Hypothalamus (tissue), 51 donors: Measurements from ENCODE around the gene MORN1.
"Not testable (repeated sequence)": the region's sequence is repeated elsewhere in the genome, so short reads cannot be mapped to it uniquely, and the experiment has no call there.

Source experiments
- DNase-seq, 51 donors: peaks; one replicate each; lab custom pipeline; 2025; lab: John Stamatoyannopoulos, UW

MORN1 gene

GRCh38 chr1:2342384-2343022, 48.9 kb downstream of the MORN1 start:
- no peak for DNase-seq

DNA sequence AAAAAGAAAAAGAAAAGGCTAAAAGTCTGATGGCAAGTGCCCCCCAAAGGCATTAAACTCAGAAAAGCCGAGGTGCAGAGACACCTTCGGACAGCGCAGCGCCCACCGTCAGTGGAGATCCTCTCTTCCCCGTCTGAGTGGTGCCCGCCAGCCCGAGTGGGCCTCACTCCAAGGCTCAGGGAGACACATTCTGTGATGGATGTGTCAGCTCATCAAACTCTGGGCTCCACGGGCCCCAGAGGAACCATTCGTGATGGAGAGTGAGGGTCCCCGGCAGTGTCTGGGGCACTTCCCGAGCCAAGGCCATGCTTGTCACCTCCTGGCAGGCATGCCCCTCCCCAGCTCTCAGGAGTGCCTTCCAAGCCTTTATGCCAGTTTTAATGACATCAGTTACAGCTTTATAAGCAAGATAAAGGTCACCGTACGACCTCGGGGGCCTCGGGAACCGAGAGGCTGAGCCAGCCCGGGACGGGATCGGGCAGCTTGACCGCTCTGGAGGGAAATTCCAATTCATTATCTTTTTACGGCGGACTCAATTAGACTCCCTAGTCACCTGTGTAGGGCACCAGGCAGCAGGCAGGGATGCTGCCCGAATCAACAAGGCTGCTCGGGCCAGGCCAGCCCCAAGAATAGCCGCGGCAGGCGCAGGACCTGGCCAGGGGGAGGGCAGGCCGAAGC, 49.5 kb downstream of the MORN1 start:
- DNase-seq, result no peak

DNA sequence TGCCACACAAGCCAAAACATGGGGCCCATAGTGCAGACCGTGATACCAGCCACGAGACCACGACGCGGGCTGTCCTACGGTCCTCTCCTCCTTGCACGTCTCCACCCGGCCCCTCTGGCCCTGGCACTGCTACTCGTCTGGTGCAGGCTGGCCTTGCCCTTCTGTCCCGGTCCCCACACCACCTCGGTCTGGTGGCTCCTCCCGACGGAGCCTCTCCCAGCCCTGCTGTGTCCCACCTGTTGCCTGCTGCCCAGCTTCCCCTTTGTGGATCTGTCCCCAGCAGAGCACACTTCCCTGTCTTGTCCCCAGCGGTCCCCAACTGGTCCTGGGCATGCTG, 50.5 kb downstream of the MORN1 start:
- DNase-seq, result no peak

- no peak for DNase-seq
These were observed 51.1 kb downstream of the MORN1 start for GRCh38 chr1:2340086-2340917.

GRCh38 chr1:2339206-2340085, 51.9 kb downstream of the MORN1 start:
- DNase-seq, result no peak

- DNase-seq, result no peak
These were observed 53.9 kb downstream of the MORN1 start for GRCh38 chr1:2337501-2337900.

- no peak for DNase-seq
These were observed 54.3 kb downstream of the MORN1 start for GRCh38 chr1:2337081-2337480.

- DNase-seq, result no peak
These were observed 54.9 kb downstream of the MORN1 start for GRCh38 chr1:2336499-2336898.

- DNase-seq, result no peak
These were observed 55.5 kb downstream of the MORN1 start for GRCh38 chr1:2335721-2336455.

- DNase-seq, result no peak
These were observed 56.3 kb downstream of the MORN1 start for GRCh38 chr1:2334883-2335534.

DNA sequence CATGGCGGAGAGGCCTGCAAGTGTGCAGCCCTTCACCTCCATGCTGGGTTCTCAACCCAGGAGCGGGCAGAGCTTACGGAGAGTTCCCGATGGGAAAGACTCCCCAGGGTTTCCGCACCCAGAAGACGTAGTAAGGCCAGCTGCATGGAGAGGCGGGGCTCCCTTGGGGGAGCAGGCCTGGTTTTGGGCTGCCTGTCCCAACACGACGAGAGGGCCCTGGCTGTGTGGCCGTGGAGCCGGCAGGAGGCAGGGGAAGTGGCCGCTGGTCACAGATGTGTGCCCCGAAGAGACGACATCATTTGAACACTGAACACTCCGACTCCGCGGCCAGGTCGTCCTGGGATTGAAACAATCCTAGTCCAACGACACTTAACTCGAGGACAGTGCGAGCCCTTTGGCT, 57.0 kb downstream of the MORN1 start:
- DNase-seq, result no peak

DNA sequence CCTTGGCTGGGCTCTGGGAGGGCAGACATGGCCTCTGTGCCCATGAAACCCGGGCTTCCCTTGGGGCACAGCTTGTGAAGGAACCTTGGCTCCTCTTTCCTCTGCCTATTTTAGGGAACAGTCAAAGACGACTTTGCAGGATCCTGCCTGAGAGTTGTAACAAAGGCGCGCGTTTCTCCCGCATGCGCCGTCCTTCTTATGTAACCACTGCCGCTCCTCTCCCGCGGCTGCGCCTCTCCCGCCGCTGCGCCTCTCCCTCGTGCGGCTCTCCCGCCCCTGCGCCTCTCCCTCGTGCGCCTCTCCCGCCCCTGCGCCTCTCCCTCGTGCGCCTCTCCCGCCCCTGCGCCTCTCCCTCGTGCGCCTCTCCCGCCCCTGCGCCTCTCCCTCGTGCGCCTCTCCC, 59.8 kb downstream of the MORN1 start:
- DNase-seq, result not testable (repeated sequence)

- DNase-seq, result no peak
These were observed 60.2 kb downstream of the MORN1 start for GRCh38 chr1:2331200-2331544.

DNA sequence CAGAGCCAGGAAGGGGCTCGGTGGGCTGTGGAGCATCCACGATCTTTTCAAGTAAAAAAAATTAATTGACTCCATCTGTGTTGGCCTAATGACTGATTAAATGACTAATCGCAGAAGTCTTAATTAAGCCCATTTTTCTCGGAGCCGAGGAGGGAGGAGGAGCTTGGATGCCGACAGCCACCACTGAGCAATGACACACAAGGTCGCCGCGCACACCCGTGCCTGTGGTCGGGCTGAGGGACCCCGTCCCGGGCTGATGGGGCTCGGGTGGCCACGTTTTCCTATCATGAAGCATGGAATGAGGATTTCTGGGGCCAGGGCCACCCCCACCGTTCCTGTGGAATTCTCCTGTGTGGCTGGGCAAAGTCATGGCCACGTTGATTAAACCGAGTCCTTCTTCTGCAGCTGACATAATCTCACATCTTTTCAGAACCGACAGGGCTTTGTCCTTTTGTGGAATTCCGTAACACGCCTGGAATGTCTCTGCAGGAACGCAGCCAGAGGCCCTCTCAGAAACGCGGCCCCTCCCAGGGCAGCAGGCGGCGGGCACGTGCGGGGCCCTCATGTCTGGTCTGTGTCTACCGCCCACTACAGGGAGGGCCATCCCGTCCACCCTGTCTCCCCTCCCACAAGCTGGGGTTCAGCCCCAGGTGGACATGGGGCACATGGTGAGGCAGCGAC, 60.7 kb downstream of the MORN1 start:
- no peak for DNase-seq

GRCh38 chr1:2330035-2330434, 61.3 kb downstream of the MORN1 start:
- no peak for DNase-seq

- no peak for DNase-seq
These were observed 62.5 kb downstream of the MORN1 start for GRCh38 chr1:2328676-2329455.

GRCh38 chr1:2327841-2328240, 63.5 kb downstream of the MORN1 start:
- no peak for DNase-seq

- DNase-seq, result not testable (repeated sequence)
These were observed 64.2 kb downstream of the MORN1 start for GRCh38 chr1:2327162-2327561.
